ENCODE measurements around the gene WDR4. TPM values are rescaled to one million over a fixed set of nuclear protein-coding genes. Genes with fewer than 3 reads are reported as not detected.

The WDR4 gene
- total and polyA plus RNA-seq, 10 of the 15 experiments (the other 5 are each of a cell fraction or from before 2014, with no cell fraction given) = 2.1 to 45.3 (median 18.7) TPM

- TF ChIP-seq ZNF687 (IDR thresholded peaks at IDR 0.05) (peak; percentile 74; the same call in 1 of the 2 replicates), JUNB (IDR thresholded peaks at IDR 0.05) (no peak), SMC3 (IDR thresholded peaks at IDR 0.05; ENCODE audit: borderline replicate concordance, low read length) (no peak), CBX3 (IDR thresholded peaks at IDR 0.05; ENCODE audit: borderline replicate concordance, low read depth) (no peak), CEBPB (IDR thresholded peaks at IDR 0.05; ENCODE audit: borderline replicate concordance in 1 of 2, low read depth in 2 of 2, low read length in 2 of 2) (no peak), ATF2 (IDR thresholded peaks at IDR 0.05; ENCODE audit: low read length) (no peak), CBFB (IDR thresholded peaks at IDR 0.05; ENCODE audit: low read depth) (peak; percentile 81), PAX8 (IDR thresholded peaks at IDR 0.05) (no peak), EED (IDR thresholded peaks at IDR 0.05; ENCODE audit: low read depth) (no peak), EZH2 (IDR thresholded peaks at IDR 0.05; ENCODE audit: borderline replicate concordance, control insufficient read depth, low read depth, low read length) (no peak), ZNF622 (IDR thresholded peaks at IDR 0.05) (no peak), HDGF (IDR thresholded peaks at IDR 0.05) (no peak; the same call in 1 of the 2 replicates)
- TF ChIP-seq, protein P1, sequence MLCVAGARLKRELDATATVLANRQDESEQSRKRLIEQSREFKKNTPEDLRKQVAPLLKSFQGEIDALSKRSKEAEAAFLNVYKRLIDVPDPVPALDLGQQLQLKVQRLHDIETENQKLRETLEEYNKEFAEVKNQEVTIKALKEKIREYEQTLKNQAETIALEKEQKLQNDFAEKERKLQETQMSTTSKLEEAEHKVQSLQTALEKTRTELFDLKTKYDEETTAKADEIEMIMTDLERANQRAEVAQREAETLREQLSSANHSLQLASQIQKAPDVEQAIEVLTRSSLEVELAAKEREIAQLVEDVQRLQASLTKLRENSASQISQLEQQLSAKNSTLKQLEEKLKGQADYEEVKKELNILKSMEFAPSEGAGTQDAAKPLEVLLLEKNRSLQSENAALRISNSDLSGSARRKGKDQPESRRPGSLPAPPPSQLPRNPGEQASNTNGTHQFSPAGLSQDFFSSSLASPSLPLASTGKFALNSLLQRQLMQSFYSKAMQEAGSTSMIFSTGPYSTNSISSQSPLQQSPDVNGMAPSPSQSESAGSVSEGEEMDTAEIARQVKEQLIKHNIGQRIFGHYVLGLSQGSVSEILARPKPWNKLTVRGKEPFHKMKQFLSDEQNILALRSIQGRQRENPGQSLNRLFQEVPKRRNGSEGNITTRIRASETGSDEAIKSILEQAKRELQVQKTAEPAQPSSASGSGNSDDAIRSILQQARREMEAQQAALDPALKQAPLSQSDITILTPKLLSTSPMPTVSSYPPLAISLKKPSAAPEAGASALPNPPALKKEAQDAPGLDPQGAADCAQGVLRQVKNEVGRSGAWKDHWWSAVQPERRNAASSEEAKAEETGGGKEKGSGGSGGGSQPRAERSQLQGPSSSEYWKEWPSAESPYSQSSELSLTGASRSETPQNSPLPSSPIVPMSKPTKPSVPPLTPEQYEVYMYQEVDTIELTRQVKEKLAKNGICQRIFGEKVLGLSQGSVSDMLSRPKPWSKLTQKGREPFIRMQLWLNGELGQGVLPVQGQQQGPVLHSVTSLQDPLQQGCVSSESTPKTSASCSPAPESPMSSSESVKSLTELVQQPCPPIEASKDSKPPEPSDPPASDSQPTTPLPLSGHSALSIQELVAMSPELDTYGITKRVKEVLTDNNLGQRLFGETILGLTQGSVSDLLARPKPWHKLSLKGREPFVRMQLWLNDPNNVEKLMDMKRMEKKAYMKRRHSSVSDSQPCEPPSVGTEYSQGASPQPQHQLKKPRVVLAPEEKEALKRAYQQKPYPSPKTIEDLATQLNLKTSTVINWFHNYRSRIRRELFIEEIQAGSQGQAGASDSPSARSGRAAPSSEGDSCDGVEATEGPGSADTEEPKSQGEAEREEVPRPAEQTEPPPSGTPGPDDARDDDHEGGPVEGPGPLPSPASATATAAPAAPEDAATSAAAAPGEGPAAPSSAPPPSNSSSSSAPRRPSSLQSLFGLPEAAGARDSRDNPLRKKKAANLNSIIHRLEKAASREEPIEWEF (IDR thresholded peaks at IDR 0.05; ENCODE audit: insufficient replicate concordance, low read depth, low read length) = no peak
- TF ChIP-seq, protein P2, sequence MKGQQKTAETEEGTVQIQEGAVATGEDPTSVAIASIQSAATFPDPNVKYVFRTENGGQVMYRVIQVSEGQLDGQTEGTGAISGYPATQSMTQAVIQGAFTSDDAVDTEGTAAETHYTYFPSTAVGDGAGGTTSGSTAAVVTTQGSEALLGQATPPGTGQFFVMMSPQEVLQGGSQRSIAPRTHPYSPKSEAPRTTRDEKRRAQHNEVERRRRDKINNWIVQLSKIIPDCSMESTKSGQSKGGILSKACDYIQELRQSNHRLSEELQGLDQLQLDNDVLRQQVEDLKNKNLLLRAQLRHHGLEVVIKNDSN (IDR thresholded peaks at IDR 0.05; ENCODE audit: borderline replicate concordance, extremely low read length, insufficient read depth, low read depth, low read length) = peak; percentile 92
- TF ChIP-seq, protein P3, sequence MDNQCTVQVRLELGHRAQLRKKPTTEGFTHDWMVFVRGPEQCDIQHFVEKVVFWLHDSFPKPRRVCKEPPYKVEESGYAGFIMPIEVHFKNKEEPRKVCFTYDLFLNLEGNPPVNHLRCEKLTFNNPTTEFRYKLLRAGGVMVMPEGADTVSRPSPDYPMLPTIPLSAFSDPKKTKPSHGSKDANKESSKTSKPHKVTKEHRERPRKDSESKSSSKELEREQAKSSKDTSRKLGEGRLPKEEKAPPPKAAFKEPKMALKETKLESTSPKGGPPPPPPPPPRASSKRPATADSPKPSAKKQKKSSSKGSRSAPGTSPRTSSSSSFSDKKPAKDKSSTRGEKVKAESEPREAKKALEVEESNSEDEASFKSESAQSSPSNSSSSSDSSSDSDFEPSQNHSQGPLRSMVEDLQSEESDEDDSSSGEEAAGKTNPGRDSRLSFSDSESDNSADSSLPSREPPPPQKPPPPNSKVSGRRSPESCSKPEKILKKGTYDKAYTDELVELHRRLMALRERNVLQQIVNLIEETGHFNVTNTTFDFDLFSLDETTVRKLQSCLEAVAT (IDR thresholded peaks at IDR 0.05) = 0 out of 2 replicates have a peak, but pooled peaks have one; percentile 66
Measured at GRCh38 chr21:42878993-42879787, at the start of gene WDR4 (continued).
